ENCODE measurements around the gene TMEM233.

Gene TMEM233

GRCh38 chr12:119681728-119682638 lies 88.4 kb downstream of the TMEM233 start:
- peak in 1 of 4 experiments; percentile 11 for DNase-seq

GRCh38 chr12:119682639-119683252 lies 89.2 kb downstream of the TMEM233 start:
- DNase-seq: peak; percentile 28 to 74 (median 56)

- no peak for DNase-seq
Measured at GRCh38 chr12:119683413-119683812, 89.8 kb downstream of the TMEM233 start.

- no peak for DNase-seq
Measured at GRCh38 chr12:119683816-119684215, 90.2 kb downstream of the TMEM233 start.

GRCh38 chr12:119684711-119685369 lies 91.3 kb downstream of the TMEM233 start:
- no peak for DNase-seq

GRCh38 chr12:119685375-119685774 lies 91.8 kb downstream of the TMEM233 start:
- no peak for DNase-seq

GRCh38 chr12:119686355-119686754 lies 92.8 kb downstream of the TMEM233 start:
- no peak for DNase-seq

GRCh38 chr12:119686776-119687175 lies 93.2 kb downstream of the TMEM233 start:
- DNase-seq: no peak

GRCh38 chr12:119687406-119687805 lies 93.8 kb downstream of the TMEM233 start:
- DNase-seq: no peak

- no peak for DNase-seq
Measured at GRCh38 chr12:119687879-119688278, 94.3 kb downstream of the TMEM233 start.

- no peak for DNase-seq
Measured at GRCh38 chr12:119689935-119690500, 96.4 kb downstream of the TMEM233 start.

- no peak for DNase-seq
Measured at GRCh38 chr12:119691202-119691810, 97.7 kb downstream of the TMEM233 start.

- no peak for DNase-seq
Measured at GRCh38 chr12:119692410-119692809, 98.8 kb downstream of the TMEM233 start.

Data from suppressor macrophage (primary cell).